H9 (cell line): ENCODE results near the gene LHPP. TPM values are rescaled to one million over a fixed set of nuclear protein-coding genes. Genes with fewer than 3 reads are reported as not detected.

Experiments
- DNase-seq: peaks from one replicate; pipeline ENCODE4 v3.0.0-alpha.2; 2017
- H2AFZ ChIP-seq: one replicate; pipeline ENCODE4 v1.6.1; 2013; ENCODE audit warnings: mild to moderate bottlenecking, low read length, control low read depth, moderate library complexity
- H2AK5ac ChIP-seq: 2 replicates; pipeline ENCODE4 v1.6.1; 2013; ENCODE audit warnings: low read length, control low read depth, mixed read lengths; ENCODE audit not compliant: insufficient read length
- H2BK120ac ChIP-seq: one replicate; pipeline ENCODE4 v1.6.1; 2013; ENCODE audit warnings: low read depth, mild to moderate bottlenecking, low read length, control low read depth, inconsistent platforms; ENCODE audit not compliant: poor library complexity, severe bottlenecking
- H2BK12ac ChIP-seq: 2 replicates; pipeline ENCODE4 v1.6.1; 2013; ENCODE audit warnings: low read length, control low read depth, mixed read lengths, low read depth; ENCODE audit not compliant: insufficient read length
- H2BK15ac ChIP-seq: 2 replicates; pipeline ENCODE4 v1.6.1; 2013; ENCODE audit warnings: low read depth, low read length, control low read depth
- H2BK20ac ChIP-seq: one replicate; pipeline ENCODE4 v1.6.1; 2013; ENCODE audit warnings: low read depth, mild to moderate bottlenecking, low read length, control low read depth, inconsistent platforms; ENCODE audit not compliant: poor library complexity, severe bottlenecking
- H2BK5ac ChIP-seq: 2 replicates; pipeline ENCODE4 v1.6.1; 2013; ENCODE audit warnings: low read length, control low read depth, mixed read lengths; ENCODE audit not compliant: insufficient read length
- H3K14ac ChIP-seq: 2 replicates; pipeline ENCODE4 v1.6.1; 2013; ENCODE audit warnings: low read length, control low read depth; ENCODE audit not compliant: insufficient read depth
- H3K18ac ChIP-seq: 2 replicates; pipeline ENCODE4 v1.6.1; 2013; ENCODE audit warnings: low read depth, mild to moderate bottlenecking, mixed read lengths, low read length, control low read depth; ENCODE audit not compliant: insufficient read length
- H3K23ac ChIP-seq: 2 replicates; pipeline ENCODE4 v1.6.1; 2013; ENCODE audit warnings: low read length, control low read depth, mixed read lengths, low read depth; ENCODE audit not compliant: insufficient read length
- H3K23me2 ChIP-seq: 2 replicates; pipeline ENCODE4 v1.6.1; 2013; ENCODE audit warnings: low read depth, mild to moderate bottlenecking, mixed read lengths, low read length, control low read depth; ENCODE audit not compliant: insufficient read length, poor library complexity, severe bottlenecking
- H3K27ac ChIP-seq: 2 replicates; pipeline ENCODE4 v1.5.1; 2013; ENCODE audit warnings: low read length, control low read depth, mixed read lengths, low read depth; ENCODE audit not compliant: insufficient read length
- H3K27me3 ChIP-seq: 2 replicates; pipeline ENCODE4 v1.6.1; 2013; ENCODE audit warnings: low read length, control low read depth, inconsistent platforms; ENCODE audit not compliant: insufficient read depth
- H3K4ac ChIP-seq: 2 replicates; pipeline ENCODE4 v1.6.1; 2013; ENCODE audit warnings: low read depth, mild to moderate bottlenecking, control low read depth, inconsistent platforms, low read length, moderate library complexity
- H3K4me1 ChIP-seq: 2 replicates; pipeline ENCODE4 v1.6.1; 2013; ENCODE audit warnings: low read length, control low read depth, inconsistent platforms; ENCODE audit not compliant: insufficient read depth
- H3K4me2 ChIP-seq: 2 replicates; pipeline ENCODE4 v1.6.1; 2013; ENCODE audit warnings: low read length, control low read depth, mixed read lengths; ENCODE audit not compliant: insufficient read length, insufficient read depth
- H3K56ac ChIP-seq: 2 replicates; pipeline ENCODE4 v1.6.1; 2013; ENCODE audit warnings: low read depth, mild to moderate bottlenecking, mixed read lengths, low read length, control low read depth; ENCODE audit not compliant: insufficient read length
- H3K79me1 ChIP-seq: 2 replicates; pipeline ENCODE4 v1.6.1; 2013; ENCODE audit warnings: low read depth, mild to moderate bottlenecking, moderate library complexity, low read length, control low read depth, inconsistent platforms; ENCODE audit not compliant: insufficient read depth, poor library complexity, severe bottlenecking
- H3K79me2 ChIP-seq: 2 replicates; pipeline ENCODE4 v1.6.1; 2013; ENCODE audit warnings: low read length, control low read depth, inconsistent platforms; ENCODE audit not compliant: insufficient read depth
- H3K9ac ChIP-seq: 2 replicates; pipeline ENCODE4 v1.6.1; 2013; ENCODE audit warnings: low read length, control low read depth, mixed read lengths; ENCODE audit not compliant: insufficient read length; ENCODE audit errors: extremely low read depth
- H3K9me3 ChIP-seq: one replicate; pipeline ENCODE4 v1.6.1; 2013; ENCODE audit warnings: low read depth, low read length, inconsistent platforms; ENCODE audit not compliant: control insufficient read depth
- H3T11ph ChIP-seq: one replicate; pipeline ENCODE4 v1.6.1; 2013; ENCODE audit warnings: mild to moderate bottlenecking, low read length, control low read depth, inconsistent platforms
- H4K20me1 ChIP-seq: one replicate; pipeline ENCODE4 v1.6.1; 2013; ENCODE audit not compliant: control insufficient read depth, insufficient read length, insufficient read depth
- H4K5ac ChIP-seq: 2 replicates; pipeline ENCODE4 v1.6.1; 2013; ENCODE audit warnings: low read depth, mild to moderate bottlenecking, mixed read lengths, low read length, control low read depth; ENCODE audit not compliant: insufficient read length
- H4K8ac ChIP-seq: replicated peaks from 2 replicates; pipeline ENCODE4 v1.6.1; 2013; ENCODE audit warnings: low read length, control low read depth, mixed read lengths, low read depth; ENCODE audit not compliant: insufficient read length
- H4K91ac ChIP-seq: 2 replicates; pipeline ENCODE4 v1.6.1; 2013; ENCODE audit warnings: low read depth, mild to moderate bottlenecking, moderate library complexity, mixed read lengths, low read length, control low read depth; ENCODE audit not compliant: insufficient read length
- H3K27ac Mint-ChIP-seq, 3 experiments: 2 replicates in 2 of 3; 3 replicates in 1 of 3; pipeline ENCODE4 v1.8.0; 2020 to 2021; ENCODE audit warnings: mixed read lengths in 3 of 3, mild to moderate bottlenecking in 1 of 3, moderate library complexity in 1 of 3
- H3K27me3 Mint-ChIP-seq: 2 replicates; pipeline ENCODE4 v1.8.0; 2021; ENCODE audit warnings: low read depth, mild to moderate bottlenecking, moderate library complexity, mixed read lengths
- H3K36me3 Mint-ChIP-seq, 3 experiments: 2 replicates in 2 of 3; 3 replicates in 1 of 3; pipeline ENCODE4 v1.8.0; 2020 to 2021; ENCODE audit warnings: low read depth in 3 of 3, mixed read lengths in 3 of 3; ENCODE audit not compliant: insufficient read depth in 1 of 3
- H3K4me1 Mint-ChIP-seq, 2 experiments: 2 replicates each; pipeline ENCODE4 v1.8.0; 2020; ENCODE audit warnings: mixed read lengths in 2 of 2
- H3K4me3 Mint-ChIP-seq, 2 experiments: 2 replicates in 1 of 2; 3 replicates in 1 of 2; pipeline ENCODE4 v1.8.0; 2020 to 2021; ENCODE audit warnings: mild to moderate bottlenecking in 2 of 2, mixed read lengths in 2 of 2, moderate library complexity in 1 of 2
- H3K9me3 Mint-ChIP-seq, 2 experiments: 2 replicates in 1 of 2; 3 replicates in 1 of 2; pipeline ENCODE4 v1.8.0; 2020; ENCODE audit warnings: mild to moderate bottlenecking in 2 of 2, mixed read lengths in 2 of 2, moderate library complexity in 1 of 2
- WGBS: extraction: QIAGEN DNeasy Blood & Tissue Kit; methylation state at CpG from one replicate; pipeline ENCODE4 v1.1.7; 2013; ENCODE audit warnings: missing lambda C conversion rate, low lambda C conversion rate, mixed read lengths; ENCODE audit not compliant: insufficient read length; ENCODE audit errors: extremely low coverage; 5-methylcytosine and 5-hydroxymethylcytosine counted together
- total RNA-seq: library from RNA; stranded (reverse); gene quantifications from 2 replicates; pipeline ENCODE4 v1.2.1, GENCODE V29; 2021
- TF ChIP-seq, protein P1 (sequence below): fragments of 200-600 bp; sonication (generic); conservative IDR thresholded peaks from 3 replicates; pipeline ENCODE4 v1.8.0; 2021; ENCODE audit warnings: antibody characterized with exemption, mild to moderate bottlenecking

LHPP gene
- total RNA-seq, 1 experiment from 2014 or later: 29.6 TPM

- Histone ChIP-seq H4K91ac (no peak overlapping the region), H3K9ac (no peak overlapping the region), H3K23me2 (no peaks in the 10 kb centered on the region), H3K27me3 (no peaks in the 10 kb centered on the region), H3K4me2 (no peak overlapping the region), H2BK12ac (no peak overlapping the region), H3K4ac (no peak overlapping the region), H3T11ph (no peak overlapping the region), H3K27ac (no peak overlapping the region), H2BK20ac (no peak overlapping the region), H3K56ac (no peak overlapping the region), H3K9me3 (no peaks in the 10 kb centered on the region), H2AFZ (no peak overlapping the region), H4K8ac (no peak overlapping the region), H3K23ac (no peak overlapping the region), H3K79me1 (no peaks in the 10 kb centered on the region), H4K20me1 (peaks cover 4% of the 10 kb centered on the region), H3K14ac (no peak overlapping the region), H2BK15ac (no peak overlapping the region), H3K4me1 (peaks cover 8% of the 10 kb centered on the region; the same call in 1 of the 2 replicates), H2BK5ac (no peak overlapping the region), H3K79me2 (no peaks in the 10 kb centered on the region), H3K18ac (no peak overlapping the region), H2AK5ac (no peak overlapping the region), H2BK120ac (no peak overlapping the region), H4K5ac (no peak overlapping the region)
- Mint-ChIP-seq H3K9me3 (peaks cover 6 to 11% of the 10 kb centered on the region in 2 experiments; a peak in 4 of 5 replicates), H3K27ac (no peak overlapping the region), H3K4me3 (no peak overlapping the region), H3K36me3 (peaks cover 21 to 31% (median 28%) of the 10 kb centered on the region in 3 experiments), H3K27me3 (no peaks in the 10 kb centered on the region), H3K4me1 (peaks cover 29 to 31% of the 10 kb centered on the region in 2 experiments)
- no peak for DNase-seq
- no CpG with 5 or more reads among the region's 12 CpGs for WGBS
- TF ChIP-seq, protein P1, sequence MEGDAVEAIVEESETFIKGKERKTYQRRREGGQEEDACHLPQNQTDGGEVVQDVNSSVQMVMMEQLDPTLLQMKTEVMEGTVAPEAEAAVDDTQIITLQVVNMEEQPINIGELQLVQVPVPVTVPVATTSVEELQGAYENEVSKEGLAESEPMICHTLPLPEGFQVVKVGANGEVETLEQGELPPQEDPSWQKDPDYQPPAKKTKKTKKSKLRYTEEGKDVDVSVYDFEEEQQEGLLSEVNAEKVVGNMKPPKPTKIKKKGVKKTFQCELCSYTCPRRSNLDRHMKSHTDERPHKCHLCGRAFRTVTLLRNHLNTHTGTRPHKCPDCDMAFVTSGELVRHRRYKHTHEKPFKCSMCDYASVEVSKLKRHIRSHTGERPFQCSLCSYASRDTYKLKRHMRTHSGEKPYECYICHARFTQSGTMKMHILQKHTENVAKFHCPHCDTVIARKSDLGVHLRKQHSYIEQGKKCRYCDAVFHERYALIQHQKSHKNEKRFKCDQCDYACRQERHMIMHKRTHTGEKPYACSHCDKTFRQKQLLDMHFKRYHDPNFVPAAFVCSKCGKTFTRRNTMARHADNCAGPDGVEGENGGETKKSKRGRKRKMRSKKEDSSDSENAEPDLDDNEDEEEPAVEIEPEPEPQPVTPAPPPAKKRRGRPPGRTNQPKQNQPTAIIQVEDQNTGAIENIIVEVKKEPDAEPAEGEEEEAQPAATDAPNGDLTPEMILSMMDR: no peak
Observed at GRCh38 chr10:124482876-124483275, 21.3 kb downstream of the LHPP start.
